HG02759 (cell line): ENCODE data around the gene OR2V2.
"Not testable (repeated sequence)": the region's sequence is repeated elsewhere in the genome, so short reads cannot be mapped to it uniquely, and the experiment has no call there.

Experiments used
- ATAC-seq: cut with Tn5 transposase; IDR thresholded peaks from one replicate; pipeline ENCODE4 v1.9.1; 2021; ENCODE audit warnings: mild to moderate bottlenecking, moderate library complexity; ENCODE audit not compliant: unreplicated experiment

The OR2V2 gene

GRCh38 chr5:181146927-181147636 is at the start of gene OR2V2:
Gene OR2V2, plus strand, starts transcription at chr5:181147586. Its CDS starts 7,357 bp downstream, at chr5:181154943.
- not testable (repeated sequence) for ATAC-seq

GRCh38 chr5:181097759-181098491 is 49.5 kb upstream of the OR2V2 start:
- not testable (repeated sequence) for ATAC-seq

- no peak for ATAC-seq
Observed at GRCh38 chr5:181098762-181099601, 48.4 kb upstream of the OR2V2 start.

GRCh38 chr5:181099602-181100086 is 47.7 kb upstream of the OR2V2 start:
- no peak for ATAC-seq

- no peak for ATAC-seq
Observed at GRCh38 chr5:181100121-181100875, 47.1 kb upstream of the OR2V2 start.

- not testable (repeated sequence) for ATAC-seq
Observed at GRCh38 chr5:181101030-181101641, 46.2 kb upstream of the OR2V2 start.

GRCh38 chr5:181101930-181102674 is 45.3 kb upstream of the OR2V2 start:
- not testable (repeated sequence) for ATAC-seq

GRCh38 chr5:181104259-181104568 is 43.2 kb upstream of the OR2V2 start:
- not testable (repeated sequence) for ATAC-seq

- ATAC-seq, result not testable (repeated sequence)
Observed at GRCh38 chr5:181104606-181105390, 42.6 kb upstream of the OR2V2 start.

- ATAC-seq, result no peak
Observed at GRCh38 chr5:181105391-181106025, 41.9 kb upstream of the OR2V2 start.

GRCh38 chr5:181107699-181108098 is 39.7 kb upstream of the OR2V2 start:
- ATAC-seq, result no peak

GRCh38 chr5:181108578-181109165 is 38.7 kb upstream of the OR2V2 start:
- no peak for ATAC-seq

- no peak for ATAC-seq
Observed at GRCh38 chr5:181109489-181110013, 37.8 kb upstream of the OR2V2 start.

GRCh38 chr5:181111010-181111409 is 36.4 kb upstream of the OR2V2 start:
- ATAC-seq, result no peak

GRCh38 chr5:181112476-181112875 is 34.9 kb upstream of the OR2V2 start:
- ATAC-seq, result no peak

- ATAC-seq, result not testable (repeated sequence)
Observed at GRCh38 chr5:181113572-181113971, 33.8 kb upstream of the OR2V2 start.

GRCh38 chr5:181114284-181114843 is 33.0 kb upstream of the OR2V2 start:
- no peak for ATAC-seq
